Measurements from ENCODE around the gene CD69.

CD69 gene

DNA sequence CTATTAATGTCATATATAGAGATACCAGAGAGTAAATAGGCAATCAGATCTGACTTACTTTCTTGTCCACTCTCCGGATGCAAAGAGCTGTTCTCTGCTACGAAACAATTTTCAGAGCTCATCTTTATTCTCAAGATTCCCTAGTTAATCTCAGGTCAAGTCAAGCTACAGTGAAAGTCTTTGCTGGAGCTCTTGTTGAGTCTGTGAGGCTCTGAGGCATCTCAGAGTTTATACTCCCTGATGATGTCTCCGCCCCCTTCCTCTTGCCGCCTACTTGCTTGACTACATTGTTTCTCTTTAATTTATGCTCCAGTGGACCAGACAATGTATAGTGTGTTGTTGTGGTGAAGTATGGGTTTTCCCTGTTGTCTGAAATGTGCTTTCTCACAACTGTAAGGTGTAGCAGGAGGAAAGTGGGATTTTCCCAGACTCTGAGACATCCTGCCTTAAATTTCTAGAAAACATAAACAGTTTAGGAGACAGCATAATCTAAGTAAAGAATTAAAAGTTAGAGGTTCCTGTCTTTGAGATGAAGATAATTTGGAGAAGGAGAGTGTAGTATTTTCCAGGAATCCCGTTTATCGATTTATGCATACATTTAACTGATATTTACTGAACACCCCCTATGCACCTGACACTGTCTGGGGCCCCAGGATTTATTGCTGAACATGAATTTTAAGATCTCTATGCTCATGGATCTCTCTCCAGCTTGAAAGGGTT is at the start of gene CD69:
TSS of gene CD69 (minus strand) at position 203 of the 720 bp plus-strand sequence. CDS start at position 122, 81 bp downstream.
- peak within 1 kb of the TSS; percentile 50 to 67 for H3K4me3 ChIP-seq (ENCODE audit: low read length in 2 of 2)
- H3K4me1 ChIP-seq (ENCODE audit: control insufficient read depth in 2 of 2, insufficient read depth in 2 of 2, low read length in 2 of 2): no peaks in the 10 kb centered on the region
- H3K9me3 ChIP-seq (ENCODE audit: control insufficient read depth in 2 of 2, low read length in 2 of 2): no peaks in the 10 kb centered on the region
- H3K36me3 ChIP-seq (ENCODE audit: control insufficient read depth in 2 of 2, insufficient read depth in 2 of 2, low read length in 2 of 2): no peaks in the 10 kb centered on the region
- H3K27ac ChIP-seq (ENCODE audit: low read depth in 2 of 2, low read length in 2 of 2): peak within 1 kb of the TSS; percentile 75 to 77
- peak within 1 kb of the TSS; percentile 20 to 50 for H3K9ac ChIP-seq (ENCODE audit: low read depth in 1 of 2, low read length in 2 of 2)
- H3K27me3 ChIP-seq (ENCODE audit: control insufficient read depth in 2 of 2, insufficient read depth in 2 of 2, low read length in 2 of 2): no peaks in the 10 kb centered on the region

DNA sequence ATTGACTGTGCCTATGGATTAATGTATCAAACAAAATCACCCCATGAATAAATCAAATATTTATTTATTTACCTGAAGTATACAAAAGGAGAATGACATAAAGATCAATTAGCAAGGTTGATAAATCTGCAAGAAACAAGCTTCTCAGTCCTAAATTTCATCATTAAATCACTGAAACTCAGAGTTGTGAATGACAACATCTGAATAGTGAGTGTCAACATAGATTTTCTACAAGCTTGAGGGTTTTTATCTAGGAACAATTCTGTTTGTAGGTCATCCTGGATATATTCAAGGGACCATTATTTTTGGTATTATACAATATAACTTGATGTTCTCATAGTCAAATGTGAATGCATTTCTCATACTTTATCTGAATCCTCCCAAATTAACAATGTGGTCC is 49.2 kb upstream of the CD69 start:
- Histone ChIP-seq H3K4me3 (ENCODE audit: low read length in 2 of 2) (no peak overlapping the region), H3K9me3 (ENCODE audit: control insufficient read depth in 2 of 2, low read length in 2 of 2) (no peaks in the 10 kb centered on the region), H3K36me3 (ENCODE audit: control insufficient read depth in 2 of 2, insufficient read depth in 2 of 2, low read length in 2 of 2) (no peaks in the 10 kb centered on the region), H3K4me1 (ENCODE audit: control insufficient read depth in 2 of 2, insufficient read depth in 2 of 2, low read length in 2 of 2) (no peaks in the 10 kb centered on the region), H3K9ac (ENCODE audit: low read depth in 1 of 2, low read length in 2 of 2) (no peak overlapping the region), H3K27me3 (ENCODE audit: control insufficient read depth in 2 of 2, insufficient read depth in 2 of 2, low read length in 2 of 2) (no peaks in the 10 kb centered on the region), H3K27ac (ENCODE audit: low read depth in 2 of 2, low read length in 2 of 2) (no peak overlapping the region)

DNA sequence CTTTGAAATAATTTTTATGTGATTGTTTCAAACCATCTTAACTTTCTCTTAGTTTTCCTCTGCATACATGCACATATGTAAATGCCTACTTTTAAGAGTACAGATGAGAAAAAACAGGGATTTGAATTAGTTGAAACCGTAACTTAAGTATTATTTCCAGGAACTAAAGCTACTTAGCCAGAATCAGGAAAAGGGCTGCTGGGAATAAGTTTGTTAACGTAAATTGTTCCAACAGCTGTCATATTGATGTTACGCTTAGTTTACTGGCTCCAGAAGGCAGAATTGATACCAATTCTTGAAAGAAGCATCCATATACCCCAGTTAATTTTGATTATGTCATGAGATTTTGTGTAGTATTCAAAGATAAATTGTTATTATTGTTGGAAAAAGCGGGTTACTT is 48.6 kb upstream of the CD69 start:
- no peak overlapping the region for H3K9ac ChIP-seq (ENCODE audit: low read depth in 1 of 2, low read length in 2 of 2)
- no peaks in the 10 kb centered on the region for H3K4me1 ChIP-seq (ENCODE audit: control insufficient read depth in 2 of 2, insufficient read depth in 2 of 2, low read length in 2 of 2)
- H3K4me3 ChIP-seq (ENCODE audit: low read length in 2 of 2): no peak overlapping the region
- H3K9me3 ChIP-seq (ENCODE audit: control insufficient read depth in 2 of 2, low read length in 2 of 2): no peaks in the 10 kb centered on the region
- no peaks in the 10 kb centered on the region for H3K27me3 ChIP-seq (ENCODE audit: control insufficient read depth in 2 of 2, insufficient read depth in 2 of 2, low read length in 2 of 2)
- no peaks in the 10 kb centered on the region for H3K36me3 ChIP-seq (ENCODE audit: control insufficient read depth in 2 of 2, insufficient read depth in 2 of 2, low read length in 2 of 2)
- H3K27ac ChIP-seq (ENCODE audit: low read depth in 2 of 2, low read length in 2 of 2): no peak overlapping the region

DNA sequence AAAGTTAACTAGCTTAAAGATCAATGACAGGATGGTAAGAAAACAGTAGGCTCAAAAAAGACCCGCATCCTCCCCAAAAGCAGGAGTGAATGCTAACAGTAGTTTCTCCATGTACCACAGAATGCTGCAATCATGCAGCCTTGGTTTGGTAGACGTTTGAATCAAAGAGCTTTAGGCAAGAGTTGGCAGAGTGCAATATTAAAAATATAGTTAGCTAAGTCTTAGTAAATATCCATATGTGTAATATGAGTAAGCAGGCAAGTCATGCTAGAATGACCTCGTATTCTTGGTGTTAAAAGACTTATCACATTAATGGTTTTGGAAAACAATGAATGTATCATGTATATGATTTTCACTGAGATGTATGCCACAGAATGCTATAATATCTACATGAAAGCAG is 47.8 kb upstream of the CD69 start:
- no peaks in the 10 kb centered on the region for H3K27me3 ChIP-seq (ENCODE audit: control insufficient read depth in 2 of 2, insufficient read depth in 2 of 2, low read length in 2 of 2)
- H3K27ac ChIP-seq (ENCODE audit: low read depth in 2 of 2, low read length in 2 of 2): no peak overlapping the region
- H3K4me3 ChIP-seq (ENCODE audit: low read length in 2 of 2): no peak overlapping the region
- no peaks in the 10 kb centered on the region for H3K36me3 ChIP-seq (ENCODE audit: control insufficient read depth in 2 of 2, insufficient read depth in 2 of 2, low read length in 2 of 2)
- H3K4me1 ChIP-seq (ENCODE audit: control insufficient read depth in 2 of 2, insufficient read depth in 2 of 2, low read length in 2 of 2): no peaks in the 10 kb centered on the region
- no peak overlapping the region for H3K9ac ChIP-seq (ENCODE audit: low read depth in 1 of 2, low read length in 2 of 2)
- no peaks in the 10 kb centered on the region for H3K9me3 ChIP-seq (ENCODE audit: control insufficient read depth in 2 of 2, low read length in 2 of 2)

DNA sequence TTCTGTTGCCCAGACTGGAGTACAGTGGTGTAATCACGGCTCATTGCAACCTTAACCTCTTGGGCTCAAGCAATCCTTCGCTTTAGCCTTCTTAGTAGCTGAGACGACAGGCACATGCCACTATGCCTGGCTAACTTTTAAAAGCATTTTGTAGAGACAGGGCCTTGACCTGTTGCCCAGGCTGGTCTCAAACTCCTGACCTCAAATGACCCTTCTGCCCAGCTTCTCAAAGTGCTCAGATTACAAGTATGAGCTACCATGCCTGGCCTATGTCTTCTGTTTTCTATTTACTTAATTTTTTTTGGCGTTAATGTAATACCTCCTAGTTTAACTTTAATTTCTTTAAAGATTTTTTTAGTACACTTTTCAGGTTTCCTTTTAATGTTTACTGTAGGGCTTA is 46.0 kb upstream of the CD69 start:
- H3K4me1 ChIP-seq (ENCODE audit: control insufficient read depth in 2 of 2, insufficient read depth in 2 of 2, low read length in 2 of 2): no peaks in the 10 kb centered on the region
- no peak overlapping the region for H3K4me3 ChIP-seq (ENCODE audit: low read length in 2 of 2)
- no peak overlapping the region for H3K27ac ChIP-seq (ENCODE audit: low read depth in 2 of 2, low read length in 2 of 2)

DNA sequence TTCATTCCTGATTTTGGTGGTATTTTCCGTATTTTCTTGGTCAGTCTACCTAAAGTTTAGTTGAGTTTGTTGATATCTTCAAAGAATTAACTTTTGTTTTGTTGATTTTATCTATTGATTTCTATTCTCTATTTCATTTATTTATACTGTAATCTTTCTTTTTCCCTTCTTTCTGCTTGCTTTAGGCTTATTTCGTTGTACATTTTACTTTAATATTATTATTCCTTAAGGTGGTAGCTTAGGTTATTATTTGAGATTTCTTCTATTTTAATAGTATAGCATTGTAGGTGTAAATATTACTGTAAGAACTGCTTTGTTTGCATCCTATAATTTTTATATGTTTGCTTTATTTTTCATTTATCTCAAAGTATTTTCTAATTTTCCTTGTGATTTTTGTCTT is 45.2 kb upstream of the CD69 start:
- Histone ChIP-seq H3K27me3 (ENCODE audit: control insufficient read depth in 2 of 2, insufficient read depth in 2 of 2, low read length in 2 of 2) (no peaks in the 10 kb centered on the region), H3K4me3 (ENCODE audit: low read length in 2 of 2) (no peak overlapping the region), H3K9me3 (ENCODE audit: control insufficient read depth in 2 of 2, low read length in 2 of 2) (no peaks in the 10 kb centered on the region), H3K9ac (ENCODE audit: low read depth in 1 of 2, low read length in 2 of 2) (no peak overlapping the region), H3K27ac (ENCODE audit: low read depth in 2 of 2, low read length in 2 of 2) (no peak overlapping the region), H3K4me1 (ENCODE audit: control insufficient read depth in 2 of 2, insufficient read depth in 2 of 2, low read length in 2 of 2) (no peaks in the 10 kb centered on the region), H3K36me3 (ENCODE audit: control insufficient read depth in 2 of 2, insufficient read depth in 2 of 2, low read length in 2 of 2) (no peaks in the 10 kb centered on the region)

More for the DNA sequence above, 46.0 kb upstream of the CD69 start:
- no peaks in the 10 kb centered on the region for H3K9me3 ChIP-seq (ENCODE audit: control insufficient read depth in 2 of 2, low read length in 2 of 2)
- H3K27me3 ChIP-seq (ENCODE audit: control insufficient read depth in 2 of 2, insufficient read depth in 2 of 2, low read length in 2 of 2): no peaks in the 10 kb centered on the region
- H3K9ac ChIP-seq (ENCODE audit: low read depth in 1 of 2, low read length in 2 of 2): no peak overlapping the region
- no peaks in the 10 kb centered on the region for H3K36me3 ChIP-seq (ENCODE audit: control insufficient read depth in 2 of 2, insufficient read depth in 2 of 2, low read length in 2 of 2)

DNA sequence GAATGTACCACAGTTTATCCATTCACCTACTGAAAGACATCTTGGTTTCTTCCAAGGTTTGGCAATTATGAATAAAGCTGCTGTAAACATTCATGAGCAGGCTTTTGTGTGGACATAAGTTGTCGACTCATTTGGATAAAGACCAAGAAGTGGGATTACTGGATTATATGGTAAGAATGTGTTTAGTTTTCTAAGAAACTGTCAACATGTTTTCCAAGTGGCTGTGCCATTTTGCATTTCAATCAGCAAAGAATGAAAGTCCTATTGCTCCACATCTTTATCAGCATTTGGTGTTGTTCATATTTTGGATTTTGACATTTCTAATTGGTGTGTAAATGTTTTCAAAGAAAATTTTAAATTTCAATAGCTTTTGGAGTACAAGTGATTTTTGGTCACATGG is 39.3 kb upstream of the CD69 start:
- Histone ChIP-seq H3K4me1 (ENCODE audit: control insufficient read depth in 2 of 2, insufficient read depth in 2 of 2, low read length in 2 of 2) (no peaks in the 10 kb centered on the region), H3K9me3 (ENCODE audit: control insufficient read depth in 2 of 2, low read length in 2 of 2) (no peaks in the 10 kb centered on the region), H3K36me3 (ENCODE audit: control insufficient read depth in 2 of 2, insufficient read depth in 2 of 2, low read length in 2 of 2) (no peaks in the 10 kb centered on the region), H3K4me3 (ENCODE audit: low read length in 2 of 2) (no peak overlapping the region), H3K27me3 (ENCODE audit: control insufficient read depth in 2 of 2, insufficient read depth in 2 of 2, low read length in 2 of 2) (no peaks in the 10 kb centered on the region), H3K9ac (ENCODE audit: low read depth in 1 of 2, low read length in 2 of 2) (no peak overlapping the region), H3K27ac (ENCODE audit: low read depth in 2 of 2, low read length in 2 of 2) (no peak overlapping the region)

DNA sequence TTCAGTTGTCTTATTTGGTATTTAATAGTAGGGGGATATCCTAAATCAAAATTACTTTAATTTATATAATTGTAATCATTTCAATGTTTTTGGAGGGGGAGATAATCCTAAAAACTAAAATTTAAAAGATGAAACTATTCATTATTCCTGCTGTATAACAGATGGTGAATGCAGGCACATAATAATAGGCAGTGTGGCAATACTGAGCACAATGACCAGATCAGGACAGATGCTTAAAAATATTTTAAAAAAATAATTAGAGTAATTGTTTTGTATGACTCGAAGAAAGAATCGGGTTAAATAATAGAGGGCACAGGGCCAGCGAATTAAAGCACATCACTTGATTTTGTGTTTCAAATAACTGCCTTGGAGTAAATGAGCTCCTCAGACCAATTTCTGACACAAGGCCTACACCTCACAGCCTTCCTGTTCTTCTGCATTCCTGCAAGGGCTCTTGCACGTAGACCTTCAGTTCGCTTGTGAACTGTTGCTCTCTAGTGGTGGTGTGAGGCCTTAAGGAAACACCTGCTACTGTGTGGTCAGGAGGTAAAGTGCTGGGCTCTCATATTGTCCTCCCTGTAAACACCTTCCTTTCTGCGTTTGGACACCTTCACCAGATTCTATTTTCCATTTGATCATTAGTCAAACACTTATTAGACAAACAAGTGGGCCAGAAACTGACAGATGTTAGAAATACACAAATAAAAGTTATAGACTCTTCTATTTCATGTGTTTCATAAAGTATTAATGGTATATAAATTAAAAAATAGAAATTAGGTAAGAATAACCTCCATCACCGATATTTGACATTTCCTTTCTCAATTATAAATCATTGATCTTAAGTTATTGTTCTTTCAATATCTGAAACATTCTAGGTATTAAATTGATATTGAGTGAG is 37.3 kb upstream of the CD69 start:
- no peaks in the 10 kb centered on the region for H3K9me3 ChIP-seq (ENCODE audit: control insufficient read depth in 2 of 2, low read length in 2 of 2)
- H3K36me3 ChIP-seq (ENCODE audit: control insufficient read depth in 2 of 2, insufficient read depth in 2 of 2, low read length in 2 of 2): no peaks in the 10 kb centered on the region
- H3K27ac ChIP-seq (ENCODE audit: low read depth in 2 of 2, low read length in 2 of 2): no peak overlapping the region
- H3K4me1 ChIP-seq (ENCODE audit: control insufficient read depth in 2 of 2, insufficient read depth in 2 of 2, low read length in 2 of 2): no peaks in the 10 kb centered on the region
- H3K27me3 ChIP-seq (ENCODE audit: control insufficient read depth in 2 of 2, insufficient read depth in 2 of 2, low read length in 2 of 2): no peaks in the 10 kb centered on the region
- no peak overlapping the region for H3K4me3 ChIP-seq (ENCODE audit: low read length in 2 of 2)
- H3K9ac ChIP-seq (ENCODE audit: low read depth in 1 of 2, low read length in 2 of 2): no peak overlapping the region

DNA sequence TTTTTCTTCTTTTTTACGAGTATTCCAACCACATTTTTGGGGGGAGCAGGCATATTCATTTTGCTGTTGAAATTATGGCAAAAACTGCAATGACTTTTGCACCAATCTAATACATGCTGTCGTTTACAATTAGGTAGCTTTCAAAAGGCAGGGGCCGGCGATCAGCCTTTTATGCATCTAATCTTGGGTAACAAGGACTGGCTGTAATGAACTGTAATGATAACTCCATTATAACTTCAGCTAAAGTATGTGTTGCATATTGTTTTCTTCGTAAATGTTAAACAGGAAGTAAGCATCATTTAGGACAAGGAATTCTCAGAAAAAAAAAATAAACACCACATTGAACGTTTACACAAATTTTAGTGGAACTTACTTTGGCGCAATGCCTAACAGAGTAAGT is 36.3 kb upstream of the CD69 start:
- no peaks in the 10 kb centered on the region for H3K4me1 ChIP-seq (ENCODE audit: control insufficient read depth in 2 of 2, insufficient read depth in 2 of 2, low read length in 2 of 2)
- no peak overlapping the region for H3K27ac ChIP-seq (ENCODE audit: low read depth in 2 of 2, low read length in 2 of 2)
- H3K4me3 ChIP-seq (ENCODE audit: low read length in 2 of 2): no peak overlapping the region
- no peaks in the 10 kb centered on the region for H3K36me3 ChIP-seq (ENCODE audit: control insufficient read depth in 2 of 2, insufficient read depth in 2 of 2, low read length in 2 of 2)
- H3K27me3 ChIP-seq (ENCODE audit: control insufficient read depth in 2 of 2, insufficient read depth in 2 of 2, low read length in 2 of 2): no peaks in the 10 kb centered on the region
- no peak overlapping the region for H3K9ac ChIP-seq (ENCODE audit: low read depth in 1 of 2, low read length in 2 of 2)
- H3K9me3 ChIP-seq (ENCODE audit: control insufficient read depth in 2 of 2, low read length in 2 of 2): no peaks in the 10 kb centered on the region

DNA sequence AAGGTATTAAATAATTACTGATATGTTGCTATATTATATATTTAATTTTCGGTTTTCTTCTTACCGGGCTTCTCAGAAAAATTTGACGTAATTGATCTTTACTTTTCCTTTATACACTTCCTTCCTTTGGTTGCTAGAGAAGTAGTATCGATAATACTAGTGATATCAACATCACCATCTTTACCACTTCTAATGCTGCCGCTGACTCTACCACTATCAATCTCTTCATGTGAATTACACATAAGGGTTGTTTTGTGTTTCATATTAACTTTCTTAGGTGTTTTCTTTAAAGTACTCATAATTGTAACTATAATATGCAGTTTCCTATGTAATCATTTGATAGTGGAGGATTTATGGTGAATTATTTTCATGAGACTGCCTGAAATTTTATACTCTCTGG is 35.6 kb upstream of the CD69 start:
- Histone ChIP-seq H3K9ac (ENCODE audit: low read depth in 1 of 2, low read length in 2 of 2) (no peak overlapping the region), H3K27me3 (ENCODE audit: control insufficient read depth in 2 of 2, insufficient read depth in 2 of 2, low read length in 2 of 2) (no peaks in the 10 kb centered on the region), H3K27ac (ENCODE audit: low read depth in 2 of 2, low read length in 2 of 2) (no peak overlapping the region), H3K36me3 (ENCODE audit: control insufficient read depth in 2 of 2, insufficient read depth in 2 of 2, low read length in 2 of 2) (no peaks in the 10 kb centered on the region), H3K4me3 (ENCODE audit: low read length in 2 of 2) (no peak overlapping the region), H3K4me1 (ENCODE audit: control insufficient read depth in 2 of 2, insufficient read depth in 2 of 2, low read length in 2 of 2) (no peaks in the 10 kb centered on the region), H3K9me3 (ENCODE audit: control insufficient read depth in 2 of 2, low read length in 2 of 2) (no peaks in the 10 kb centered on the region)
